Suppressor macrophage treated with lipopolysaccharide for 4 hours (primary cell): ENCODE data around the gene ACVR1B.
A peak's percentile ranks its signal among the peaks of the same experiment; 100 is the strongest.

Experiments used
- DNase-seq: peaks from one replicate; pipeline ENCODE4 v3.0.0-alpha.2; 2020

Gene ACVR1B

DNA sequence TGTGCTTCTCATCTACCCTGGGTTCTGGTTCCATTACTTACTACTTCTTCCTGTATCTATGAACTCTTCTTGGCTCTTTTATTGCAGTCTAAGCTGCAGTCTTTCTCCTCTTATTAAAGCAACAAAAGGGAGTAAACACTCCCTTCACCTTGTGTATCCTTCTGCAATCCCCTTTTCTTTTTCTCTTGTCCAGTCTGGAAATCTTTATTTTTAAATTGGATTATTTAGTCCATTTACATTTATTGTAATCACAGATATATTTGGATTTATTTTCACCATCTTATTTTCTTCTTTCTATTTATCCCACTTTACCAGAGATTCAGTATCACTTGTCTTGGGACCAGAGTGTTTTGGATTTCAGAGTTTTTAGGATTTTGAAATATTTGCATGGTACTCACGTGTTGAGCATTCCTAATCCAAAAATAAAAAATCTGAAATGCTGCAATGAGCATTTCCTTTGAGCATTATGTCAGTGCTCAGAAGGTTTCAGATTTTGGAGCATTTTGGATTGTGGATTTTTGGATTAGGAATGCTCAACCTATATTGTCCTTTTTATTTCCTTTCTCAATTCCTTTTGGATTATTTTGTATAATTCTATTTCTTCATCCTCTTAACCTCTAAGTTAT lies 6.8 kb upstream of the ACVR1B start:
- no peak for DNase-seq

DNA sequence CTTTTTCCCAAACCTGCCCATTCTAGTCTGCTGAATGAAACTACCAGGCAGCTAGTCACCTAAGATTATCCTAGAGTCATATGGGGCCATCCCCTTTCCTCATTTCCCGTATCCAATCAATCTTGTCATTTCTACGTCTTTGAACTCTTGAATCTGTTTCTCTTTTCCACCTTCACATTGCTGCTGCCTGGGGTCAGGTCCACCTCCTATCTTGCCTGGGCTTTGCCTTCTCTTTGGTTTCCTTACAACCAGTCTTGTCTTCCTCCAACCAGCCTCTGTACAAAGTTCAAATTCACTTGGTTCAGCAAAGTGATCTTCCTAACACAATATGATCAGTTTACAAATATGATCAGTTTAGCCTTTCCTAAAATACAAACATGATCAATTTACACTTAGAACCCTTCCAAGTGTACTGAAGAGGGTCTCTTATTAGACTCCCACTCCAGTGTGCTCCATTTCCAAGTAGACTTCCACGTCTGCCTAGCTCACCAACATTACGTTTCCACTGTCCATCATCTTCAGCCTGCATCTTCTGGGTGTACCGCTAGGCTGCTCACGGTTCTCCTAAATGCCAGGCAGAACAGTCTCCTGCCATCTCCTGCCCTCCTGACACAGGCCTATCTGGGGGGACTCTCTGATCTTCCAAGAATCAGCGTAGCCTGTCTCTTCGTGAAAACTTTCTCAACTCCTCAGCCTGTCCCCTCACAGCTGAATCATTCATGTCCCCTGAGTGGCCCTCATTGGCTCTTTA lies 4.1 kb upstream of the ACVR1B start:
- no peak for DNase-seq

DNA sequence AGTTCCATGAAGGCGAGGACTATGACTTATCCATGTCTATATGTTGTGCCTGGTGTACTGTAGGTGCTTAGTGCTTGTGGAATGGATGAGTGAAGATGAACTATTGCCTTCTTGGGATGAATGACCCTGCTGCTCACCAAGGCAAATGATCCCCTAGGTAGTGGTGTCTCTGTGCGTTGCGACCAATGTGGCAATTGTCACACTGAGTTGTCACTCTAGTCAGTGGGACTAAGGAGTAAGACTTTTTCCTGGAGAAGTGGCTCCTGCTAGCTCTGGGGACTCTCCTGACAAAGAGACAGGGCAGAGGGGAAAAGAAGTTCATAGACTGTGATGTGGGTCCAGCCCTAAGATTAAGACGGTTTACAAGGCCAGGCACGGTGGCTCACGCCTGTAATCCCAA lies 3.4 kb upstream of the ACVR1B start:
- DNase-seq, result no peak

DNA sequence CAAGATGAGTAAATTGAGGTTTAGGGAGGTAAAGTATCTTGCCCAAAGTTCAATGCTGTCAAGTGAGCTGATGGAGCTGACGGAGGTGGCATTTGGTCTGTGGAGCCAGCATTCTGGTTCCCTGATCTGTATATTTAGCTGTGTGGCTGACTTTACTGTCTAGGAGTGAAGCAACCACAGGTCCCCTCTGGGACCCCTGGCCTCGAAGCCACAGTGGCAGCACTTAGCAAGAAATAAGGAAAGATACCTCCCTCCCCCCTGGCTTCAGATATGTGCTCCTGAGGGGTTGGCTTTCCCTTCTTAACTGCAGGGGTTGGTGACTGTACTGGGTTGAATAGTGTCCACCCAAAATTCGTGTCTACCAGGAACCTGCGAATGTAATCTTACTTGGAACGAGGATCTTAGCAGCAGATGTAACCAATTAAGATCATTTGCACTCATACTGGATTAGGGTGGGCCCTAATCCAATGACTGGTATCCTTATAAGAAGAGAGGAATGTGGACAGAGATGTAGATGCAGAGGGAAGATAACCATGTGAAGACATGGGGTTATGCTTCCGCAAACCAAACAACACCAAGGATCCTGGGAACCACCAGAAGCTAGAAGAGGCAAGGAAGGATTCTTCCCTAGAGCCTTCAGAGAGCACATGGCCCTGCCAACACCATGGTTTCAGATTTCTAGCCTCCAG lies 2.0 kb upstream of the ACVR1B start:
- no peak for DNase-seq

DNA sequence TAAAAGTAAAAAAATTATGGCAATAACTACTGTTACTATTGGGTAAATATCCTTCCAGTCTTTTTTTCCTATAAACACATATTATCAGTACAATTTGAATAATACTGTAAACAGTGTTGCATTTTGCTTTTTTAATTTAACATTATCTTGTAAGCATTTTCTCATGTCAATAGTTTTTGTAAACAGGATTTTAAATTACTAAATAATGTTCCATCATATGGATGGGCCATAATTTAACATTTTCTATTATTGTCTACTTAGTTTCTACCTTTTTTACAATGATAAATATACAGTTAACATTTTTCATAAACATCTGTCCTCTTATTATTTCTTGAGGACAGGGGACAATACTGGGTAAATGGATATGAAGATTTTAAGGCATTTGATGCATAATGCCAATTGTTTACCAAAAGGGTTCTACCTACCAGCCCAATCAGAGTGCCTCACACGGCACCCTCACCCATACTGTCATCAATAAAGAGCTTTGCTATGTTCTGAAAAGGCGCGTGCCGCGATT lies 759 bp upstream of the ACVR1B start:
- no peak for DNase-seq

DNA sequence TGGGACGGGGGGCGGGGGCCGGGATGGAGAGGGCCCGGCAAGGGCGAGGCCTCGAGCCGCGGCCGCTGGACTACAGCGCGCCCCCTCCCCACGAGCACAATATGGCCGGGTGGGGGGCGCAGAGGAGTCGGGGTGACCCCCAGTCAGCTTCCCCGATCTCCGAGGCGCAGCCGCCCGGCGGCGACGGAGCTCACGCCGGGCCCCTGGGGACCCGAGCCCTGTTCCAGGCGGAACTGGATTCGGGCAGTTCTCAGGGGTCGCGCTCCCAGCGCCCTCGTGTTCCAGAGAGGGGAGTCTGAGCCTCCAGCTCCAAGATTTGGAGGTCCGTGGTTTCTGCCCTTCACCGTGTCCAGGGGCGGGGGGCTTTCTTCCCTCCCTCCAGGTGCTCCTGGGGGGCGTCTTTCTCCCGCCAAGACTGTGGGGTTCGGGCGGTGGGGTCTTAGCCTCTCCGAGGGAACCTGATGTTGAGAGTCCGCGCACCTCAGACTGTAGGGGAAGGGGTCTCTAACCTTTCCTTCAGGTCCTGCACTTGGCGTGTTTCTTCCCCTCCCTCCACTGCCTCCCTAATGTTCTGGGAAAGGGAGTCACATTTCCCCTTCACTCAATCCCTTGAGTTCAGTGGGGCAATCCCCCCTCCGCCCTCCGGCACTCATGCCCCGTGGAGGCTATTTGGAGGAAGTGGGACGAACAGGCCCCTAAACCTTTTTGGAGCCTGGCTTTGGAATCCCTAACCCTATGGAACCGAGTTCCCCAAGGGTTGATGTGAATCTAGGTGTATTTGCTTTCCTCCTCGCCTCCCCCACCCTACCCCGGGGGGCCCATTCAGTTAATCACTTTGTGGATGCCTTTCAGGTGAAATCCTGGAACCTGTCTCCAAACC lies 584 bp downstream of the ACVR1B start:
- DNase-seq, result peak; percentile 76

DNA sequence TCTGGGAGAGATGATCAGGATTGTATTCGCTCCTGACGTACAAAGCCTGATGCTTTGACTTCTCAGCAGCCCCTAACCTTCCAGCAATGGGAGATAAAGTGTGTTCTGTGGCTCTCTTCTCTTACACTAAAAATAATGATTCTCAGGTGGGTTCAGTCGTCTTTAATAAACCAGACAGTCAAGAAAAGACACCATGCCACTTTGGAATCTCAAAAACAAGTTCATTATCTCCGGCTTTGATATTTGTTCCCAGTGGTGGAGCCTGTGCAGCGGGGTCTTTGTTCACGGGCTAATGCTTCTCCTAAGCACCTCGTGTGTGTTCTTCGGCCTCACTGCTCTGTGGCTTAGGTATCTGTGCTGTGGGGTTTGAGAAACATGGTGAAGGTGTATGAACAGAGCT lies 1.6 kb downstream of the ACVR1B start:
- DNase-seq, result no peak

DNA sequence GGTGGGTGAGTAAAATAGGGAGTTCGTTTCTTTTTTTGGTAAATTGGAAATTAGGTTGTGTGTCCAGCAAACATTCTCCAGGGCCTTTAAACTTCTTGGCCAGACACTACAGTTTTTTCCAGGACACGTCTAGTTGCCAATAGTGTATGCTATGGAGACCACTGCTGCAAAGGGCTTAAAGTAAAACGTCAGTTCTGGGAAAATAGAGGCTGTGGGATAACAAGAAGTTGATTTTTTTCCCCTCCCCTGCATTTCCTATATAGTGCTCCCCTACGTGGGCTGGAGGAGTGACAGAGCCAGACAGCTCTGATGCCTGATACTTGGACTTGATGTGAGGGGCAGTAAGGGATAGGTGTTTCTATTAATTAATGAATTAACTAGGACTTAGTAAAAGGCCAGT lies 2.4 kb downstream of the ACVR1B start:
- peak; percentile 44 for DNase-seq

DNA sequence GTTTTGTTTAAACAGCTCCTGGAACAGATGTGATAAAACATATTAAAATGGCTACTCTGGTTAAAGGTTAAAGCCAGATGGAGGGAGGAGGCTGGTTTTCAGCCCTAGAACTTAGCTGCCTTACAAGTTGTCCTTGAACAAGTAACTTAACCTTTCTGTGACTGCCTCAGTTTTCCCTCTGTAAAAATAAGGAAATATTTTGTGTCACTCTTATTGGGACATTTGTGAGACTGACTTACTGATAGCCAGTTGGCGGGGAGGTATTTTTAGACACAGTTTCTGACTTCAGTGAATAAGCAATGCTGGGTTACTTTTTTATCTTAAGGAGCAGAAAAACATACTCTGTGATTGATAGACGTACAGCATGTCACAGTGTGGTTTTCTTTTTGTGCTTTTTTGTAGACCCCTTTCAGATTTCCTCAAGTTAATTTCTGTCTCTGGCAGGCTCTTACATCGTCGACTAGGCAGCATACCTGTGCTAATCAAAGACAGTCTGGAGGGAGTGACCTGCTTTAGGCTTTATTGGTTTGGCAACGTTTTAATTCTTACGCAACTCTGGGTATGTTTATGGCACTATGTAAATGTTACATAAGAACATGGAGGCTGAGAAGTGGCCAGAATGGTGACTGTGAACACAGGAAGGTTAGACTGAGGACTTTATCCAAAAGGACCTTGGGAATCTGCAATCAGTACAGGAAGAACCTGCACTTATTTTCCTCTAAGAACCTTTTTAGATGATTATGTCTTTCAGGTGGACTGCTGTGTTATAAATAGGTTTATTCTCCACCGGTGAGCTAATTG lies 3.3 kb downstream of the ACVR1B start:
- DNase-seq, result peak; percentile 60

DNA sequence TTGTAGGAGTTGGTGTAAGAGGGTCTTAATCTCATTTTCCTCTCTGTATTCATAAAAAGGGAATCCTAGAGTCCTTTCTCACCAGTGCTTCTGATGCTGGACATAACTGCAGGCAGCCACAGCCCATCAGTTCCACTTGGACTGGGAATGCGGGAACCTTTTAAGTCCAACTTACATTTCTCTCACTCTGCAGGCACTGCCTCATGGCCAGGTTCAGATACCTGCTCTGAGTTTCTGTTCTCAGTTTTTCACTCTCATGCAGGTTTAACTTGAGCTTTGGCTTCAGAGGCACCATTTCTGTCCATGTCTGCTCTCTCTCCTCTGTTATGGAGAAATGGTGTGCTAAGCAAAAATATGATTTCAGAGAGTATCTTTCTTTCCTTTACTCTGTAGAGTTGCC lies 4.2 kb downstream of the ACVR1B start:
- DNase-seq, result no peak

DNA sequence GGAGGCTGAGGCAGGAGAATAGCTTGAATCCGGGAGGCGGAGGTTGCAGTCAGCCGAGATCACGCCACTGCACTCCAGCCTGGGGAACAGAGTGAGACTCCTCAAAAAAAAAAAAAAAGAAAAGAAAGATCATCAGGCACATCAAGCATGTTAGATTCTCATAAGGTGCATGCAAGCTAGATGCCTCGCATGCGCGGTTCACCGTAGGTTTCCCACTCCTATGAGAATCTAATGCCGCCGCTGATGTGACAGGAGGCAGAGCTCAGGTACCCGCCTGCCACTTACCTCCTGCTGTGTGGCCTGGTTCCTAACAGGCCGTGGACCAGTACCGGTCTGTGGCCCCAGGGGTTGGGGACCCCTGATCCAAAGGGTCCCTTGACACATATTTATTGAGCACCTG lies 7.0 kb downstream of the ACVR1B start:
- DNase-seq, result no peak

DNA sequence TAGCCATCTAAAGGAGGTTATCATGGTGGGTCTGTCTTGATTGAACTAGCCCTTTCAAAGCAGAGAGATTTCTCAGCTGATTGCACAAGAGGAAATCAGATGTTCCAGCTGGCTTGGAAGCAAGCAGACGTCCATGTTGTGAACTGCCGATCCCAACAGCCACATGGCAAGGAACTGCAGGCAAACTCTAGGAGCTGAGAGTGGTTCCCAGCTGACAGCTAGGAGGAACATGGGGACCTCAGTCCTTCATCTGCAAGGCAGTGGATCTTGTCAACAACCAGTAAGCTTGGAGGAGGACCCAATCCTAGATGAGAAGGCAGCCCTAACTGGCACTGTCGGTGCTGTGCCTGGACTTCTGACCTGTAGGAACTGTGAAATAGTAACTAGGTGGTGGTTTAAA lies 7.7 kb downstream of the ACVR1B start:
- DNase-seq, result no peak

DNA sequence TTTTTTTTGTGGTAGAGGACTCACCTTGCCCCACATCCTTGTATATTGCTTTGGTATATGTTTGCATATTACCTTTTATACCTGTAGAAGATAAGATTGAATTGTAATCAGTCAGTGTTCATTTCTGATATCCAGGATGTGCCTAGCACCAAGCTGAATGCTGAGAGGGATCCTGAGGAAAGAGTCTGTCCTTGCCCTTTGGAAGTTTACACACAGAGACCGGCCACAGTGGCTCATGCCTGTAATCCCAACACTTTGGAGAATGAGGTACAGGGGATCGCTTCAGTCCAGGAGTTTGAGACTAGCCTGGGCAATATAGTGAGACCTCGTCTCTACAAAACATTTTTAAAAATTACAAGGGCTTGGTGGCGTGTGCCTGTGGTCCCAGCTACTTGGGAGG lies 8.4 kb downstream of the ACVR1B start:
- no peak for DNase-seq

DNA sequence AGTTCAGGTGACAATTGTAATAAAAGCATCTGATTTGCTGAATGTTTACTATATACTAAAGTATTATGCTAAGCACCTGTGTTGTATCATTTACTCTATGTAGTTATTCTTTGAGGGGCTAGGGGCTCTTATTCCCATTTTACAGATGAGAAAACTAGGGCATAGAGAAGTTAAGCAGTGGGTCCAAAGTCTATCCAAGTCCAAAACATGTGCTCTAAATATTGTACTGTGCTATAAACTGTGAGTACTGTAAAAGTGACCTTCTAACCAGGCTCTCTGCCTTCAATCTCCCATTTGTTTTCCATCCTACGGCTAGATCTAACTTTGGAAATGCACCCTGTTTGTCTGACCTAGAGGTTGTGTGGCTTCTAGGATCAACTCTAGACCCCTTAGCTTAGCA lies 9.0 kb downstream of the ACVR1B start:
- DNase-seq, result no peak

DNA sequence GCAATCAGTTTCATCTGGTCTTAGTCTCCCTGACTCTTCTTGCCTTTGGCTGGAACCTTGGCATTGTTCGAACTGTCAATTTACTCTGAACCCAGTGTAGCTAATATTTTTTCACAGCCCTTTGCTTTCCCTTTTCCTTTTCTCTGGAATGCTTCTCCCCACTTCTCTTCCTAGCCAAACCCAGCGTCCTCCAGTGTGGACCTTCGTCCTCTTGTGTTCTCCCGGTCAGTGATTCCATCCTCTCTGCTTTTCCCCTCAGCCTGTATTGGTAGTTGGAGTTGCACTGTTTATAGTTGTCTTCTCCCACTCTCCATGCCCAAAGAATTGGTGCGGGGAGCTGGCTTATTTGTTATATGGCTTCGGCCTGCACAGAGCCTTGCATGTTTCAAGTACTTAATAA lies 9.4 kb downstream of the ACVR1B start:
- DNase-seq, result no peak

DNA sequence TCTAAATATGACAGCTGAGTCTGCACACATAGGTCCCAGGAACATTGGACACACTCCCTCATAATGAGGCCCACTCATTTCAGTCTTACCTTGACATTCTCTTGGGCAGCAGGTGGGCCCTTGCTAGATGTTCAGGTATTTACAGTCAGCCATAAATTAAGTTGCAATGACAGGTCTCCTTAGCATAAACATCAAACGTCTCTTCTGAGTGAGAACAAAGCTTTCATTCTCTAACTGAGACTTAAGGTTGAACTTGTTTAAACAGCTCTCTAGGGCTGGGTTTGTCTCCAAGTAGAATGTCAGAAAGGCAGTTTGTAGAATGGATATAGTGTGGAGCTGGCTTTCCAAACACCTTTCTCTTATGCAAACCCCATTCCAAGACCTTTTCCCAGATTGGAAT lies 10.3 kb downstream of the ACVR1B start:
- no peak for DNase-seq

DNA sequence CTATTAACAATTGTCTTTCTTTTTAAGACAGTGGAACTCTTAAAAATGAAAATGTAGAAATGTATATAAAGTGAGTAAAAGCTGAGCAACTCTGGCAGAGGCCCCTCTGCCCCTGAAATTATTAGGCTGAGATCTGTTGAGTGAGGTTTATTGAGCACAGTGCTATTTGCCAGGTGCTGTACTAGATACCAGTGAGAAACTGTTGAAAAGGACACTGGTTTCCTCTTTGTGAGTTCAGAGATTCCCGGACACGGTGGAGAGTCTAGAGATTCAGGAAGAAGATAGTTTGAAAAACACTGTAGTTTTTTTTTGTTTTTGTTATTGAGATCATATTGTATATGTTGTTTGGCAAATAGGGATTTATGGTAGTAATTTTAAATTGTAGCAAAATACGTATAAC lies 11.2 kb downstream of the ACVR1B start:
- DNase-seq, result no peak

DNA sequence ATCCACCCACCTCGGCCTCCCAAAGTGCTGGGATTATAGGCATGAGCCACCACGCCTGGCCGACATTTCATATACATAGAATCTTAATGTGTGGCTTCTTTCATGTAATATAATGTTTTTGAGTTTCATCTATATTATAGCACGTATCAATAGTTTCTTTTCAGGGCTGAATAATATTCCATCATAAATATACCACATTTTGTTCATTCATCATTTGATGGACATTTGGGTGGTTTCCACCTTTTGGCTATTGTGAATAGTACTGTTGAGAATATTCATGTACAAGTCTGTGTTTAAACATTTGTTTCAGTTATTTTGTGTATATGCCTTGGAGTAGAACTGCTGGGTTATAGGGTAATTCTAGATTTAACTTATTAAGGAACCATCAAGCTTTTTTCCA lies 12.0 kb downstream of the ACVR1B start:
- DNase-seq, result no peak

DNA sequence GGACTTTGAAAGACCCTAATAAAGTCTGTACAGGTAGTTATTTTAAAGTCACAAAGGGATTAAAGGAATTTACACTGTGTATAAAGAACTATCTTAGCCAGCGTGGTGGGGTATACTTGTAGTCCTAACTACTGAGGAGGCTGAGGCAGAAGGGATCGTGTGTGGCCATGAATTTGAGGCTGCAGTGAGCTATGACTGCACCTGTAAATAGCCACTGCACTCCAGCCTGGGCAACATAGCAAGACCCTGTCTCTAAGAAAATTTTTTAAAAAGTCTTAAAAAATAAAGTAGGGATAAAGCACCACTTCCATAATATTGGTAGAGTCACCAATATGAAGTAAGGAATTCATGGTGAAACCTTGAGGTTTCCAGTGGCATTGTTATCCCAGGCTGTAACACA lies 18.1 kb downstream of the ACVR1B start:
- no peak for DNase-seq

DNA sequence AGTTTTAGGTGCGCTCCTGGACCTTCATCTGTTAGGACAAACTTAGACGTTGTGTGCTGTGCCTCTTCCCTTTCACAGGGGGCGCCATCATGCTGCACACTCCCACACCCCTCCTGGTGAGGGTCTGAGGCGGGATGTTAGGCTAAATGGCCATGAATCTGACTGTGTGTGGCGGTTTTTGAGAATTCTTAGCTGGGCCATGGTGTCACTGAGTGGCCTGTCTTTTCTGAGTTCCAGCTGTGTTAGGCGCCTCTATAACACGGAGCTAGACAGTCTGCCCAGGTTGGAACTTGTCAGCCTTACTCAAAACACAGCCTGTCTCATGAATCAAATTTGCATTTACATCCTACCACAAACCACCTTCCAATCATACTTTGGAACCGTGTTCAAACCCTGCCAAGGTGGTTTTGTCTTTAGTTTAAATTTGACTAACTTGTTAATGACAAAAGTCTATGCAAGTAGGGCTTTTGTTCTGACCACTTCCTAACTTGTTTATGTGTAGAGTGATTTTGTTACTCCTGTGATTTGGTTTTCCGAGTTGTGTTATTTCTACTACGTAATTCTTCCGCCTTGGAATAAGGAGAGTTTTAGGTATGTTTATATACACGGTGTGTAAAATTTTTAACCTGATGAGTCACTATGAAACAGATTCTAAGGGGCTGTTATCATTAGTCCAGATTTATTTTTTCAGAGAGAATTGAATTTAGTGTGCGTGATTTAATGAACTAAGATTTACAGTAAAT lies 19.6 kb downstream of the ACVR1B start:
- DNase-seq, result no peak

DNA sequence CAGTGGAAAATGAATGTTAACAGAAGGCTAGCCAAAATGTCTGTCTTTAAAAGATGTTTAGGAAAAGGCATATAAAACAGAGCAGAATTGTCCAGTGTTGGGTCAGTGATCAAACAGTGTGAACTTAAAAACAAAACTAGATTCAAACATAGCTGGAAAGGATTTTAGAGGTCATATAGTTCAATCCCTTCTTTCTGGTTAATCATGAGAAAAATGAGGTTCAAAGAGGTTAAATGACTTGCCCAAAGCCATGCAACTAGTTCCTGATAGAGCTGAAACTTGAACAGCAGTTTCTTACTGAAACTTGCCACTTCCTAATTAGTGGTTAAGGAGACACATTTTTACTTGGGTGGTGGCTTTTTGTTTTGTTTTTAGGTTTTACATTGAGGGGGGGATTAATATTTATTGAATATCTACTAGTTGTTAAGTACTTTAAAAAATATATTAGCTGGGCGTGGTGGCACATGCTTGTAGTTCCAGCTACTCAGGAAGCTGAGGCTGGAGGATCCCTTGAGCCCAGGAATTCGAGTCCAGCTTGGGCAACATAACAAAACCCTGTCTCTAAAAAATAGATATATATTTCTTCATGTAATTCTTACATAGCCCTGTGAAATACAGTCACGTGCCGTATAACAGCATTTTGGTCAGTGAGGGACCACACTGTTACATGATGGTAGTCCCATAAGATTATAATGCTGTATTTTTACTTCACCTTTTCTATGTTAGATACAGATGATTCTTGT lies 20.4 kb downstream of the ACVR1B start:
- DNase-seq, result peak; percentile 77
